ENCODE data around the gene TRIM69. TPM values are rescaled to one million over a fixed set of nuclear protein-coding genes. Genes with fewer than 3 reads are reported as not detected.
"Not testable (repeated sequence)": the region's sequence is repeated elsewhere in the genome, so short reads cannot be mapped to it uniquely, and the experiment has no call there.

TRIM69 gene
- 5.8 and 6.7 TPM in 2 replicates for total RNA-seq (2022)
- Bru-seq, nascent RNA, result percentile 31 among the genes with signal in this experiment
- BruChase-seq, experiment 1, labeled RNA remaining after a 2-hour chase, result percentile 35 among the genes with signal in this experiment
- percentile 35 among the genes with signal in this experiment for BruChase-seq, experiment 2, labeled RNA remaining after a 6-hour chase
- long read RNA-seq, transcript TRIM69-207 (2 exons, 3,190 nt), result major isoform, 10 of 10 reads
- long read RNA-seq, partial matches to known transcripts, result 0 of 10 reads
- long read RNA-seq, other reads (novel, unspliced or antisense), result 0 of 10 reads

- Histone ChIP-seq H3K27me3 (replicated peaks; ENCODE audit: control insufficient read depth, insufficient read depth, low read length) (no peaks in the 10 kb centered on the region), H3K4me3 (ENCODE audit: low read depth, low read length) (no peak within 1 kb of the TSS), H3K36me3 (ENCODE audit: control insufficient read depth, insufficient read depth, low read length) (no peaks in the 10 kb centered on the region), H3K9me3 (no peaks in the 10 kb centered on the region), H3K4me1 (no peaks in the 10 kb centered on the region)
- no peak within 1 kb of the TSS for H3K27ac Mint-ChIP-seq (ENCODE audit: unreplicated experiment)
- intact Hi-C loops (cut with micrococcal nuclease; ENCODE audit: unreplicated experiment), result loop anchor here (5.0 kb wide), 1 partner anchor 144 kb away; no protein-coding TSS in a partner anchor
- H3K4me1 Mint-ChIP-seq (ENCODE audit: low read depth, unreplicated experiment), result no peaks in the 10 kb centered on the region
- DNase-seq, result no peak
- H3K36me3 Mint-ChIP-seq (ENCODE audit: insufficient read depth, unreplicated experiment), result no peaks in the 10 kb centered on the region
- no peaks in the 10 kb centered on the region for H3K27me3 Mint-ChIP-seq (ENCODE audit: insufficient read depth, unreplicated experiment)
- TF ChIP-seq CTCF (IDR thresholded peaks at IDR 0.05; ENCODE audit: insufficient read depth in 1 of 2, low read depth in 1 of 2, low read length in 1 of 2, severe bottlenecking in 1 of 2, unreplicated experiment in 1 of 2), result no peak
- ChIA-PET POLR2A (interaction anchor here (0.6 to 2.3 kb wide), 2 partner anchors 73 to 157 kb away, joined by 12 to 13 read pairs; partner anchors contain the start of gene SPG11), CTCF (interaction anchor here (0.6 to 4.1 kb wide), 6 partner anchors 10 to 169 kb away, joined by 3 to 58 read pairs (median 4); partner anchors contain the start of gene SPG11)
- no peaks in the 10 kb centered on the region for H3K9me3 Mint-ChIP-seq (ENCODE audit: unreplicated experiment)
- BruUV-seq (replicated peaks), result no TSS peak
- no peak within 1 kb of the TSS for H3K4me3 Mint-ChIP-seq (ENCODE audit: unreplicated experiment)
Measured at GRCh38 chr15:44736181-44736765, at the start of gene TRIM69. Gene TRIM69, plus strand, starts transcription at chr15:44736528. Its CDS starts 177 bp downstream, at chr15:44736705.

- H3K36me3 ChIP-seq (ENCODE audit: control insufficient read depth, insufficient read depth, low read length); DNase-seq; H3K27me3 ChIP-seq (replicated peaks; ENCODE audit: control insufficient read depth, insufficient read depth, low read length); H3K27ac Mint-ChIP-seq (ENCODE audit: unreplicated experiment); H3K9me3 ChIP-seq; H3K36me3 Mint-ChIP-seq (ENCODE audit: insufficient read depth, unreplicated experiment); CTCF ChIA-PET; POLR2A ChIA-PET; H3K4me3 Mint-ChIP-seq (ENCODE audit: unreplicated experiment); intact Hi-C loops (cut with micrococcal nuclease; ENCODE audit: unreplicated experiment); H3K27me3 Mint-ChIP-seq (ENCODE audit: insufficient read depth, unreplicated experiment); H3K4me1 ChIP-seq; H3K4me1 Mint-ChIP-seq (ENCODE audit: low read depth, unreplicated experiment); BruUV-seq (replicated peaks); H3K4me3 ChIP-seq (ENCODE audit: low read depth, low read length): not testable (repeated sequence)
- H3K9me3 Mint-ChIP-seq (ENCODE audit: unreplicated experiment), result peaks cover 14% of the 10 kb centered on the region
Measured at GRCh38 chr15:44689318-44689717, 47.0 kb upstream of the TRIM69 start.

- H3K4me3 ChIP-seq (ENCODE audit: low read depth, low read length); DNase-seq; H3K4me3 Mint-ChIP-seq (ENCODE audit: unreplicated experiment); H3K9me3 ChIP-seq; H3K4me1 Mint-ChIP-seq (ENCODE audit: low read depth, unreplicated experiment); H3K36me3 Mint-ChIP-seq (ENCODE audit: insufficient read depth, unreplicated experiment); H3K36me3 ChIP-seq (ENCODE audit: control insufficient read depth, insufficient read depth, low read length); intact Hi-C loops (cut with micrococcal nuclease; ENCODE audit: unreplicated experiment); POLR2A ChIA-PET; H3K4me1 ChIP-seq; CTCF ChIA-PET; BruUV-seq (replicated peaks); H3K27me3 Mint-ChIP-seq (ENCODE audit: insufficient read depth, unreplicated experiment); H3K27ac Mint-ChIP-seq (ENCODE audit: unreplicated experiment); H3K27me3 ChIP-seq (replicated peaks; ENCODE audit: control insufficient read depth, insufficient read depth, low read length): not testable (repeated sequence)
- H3K9me3 Mint-ChIP-seq (ENCODE audit: unreplicated experiment), result peaks cover 10% of the 10 kb centered on the region
Measured at GRCh38 chr15:44690245-44690644, 46.1 kb upstream of the TRIM69 start.

GRCh38 chr15:44692659-44693058, 43.7 kb upstream of the TRIM69 start:
- CTCF ChIA-PET, result no interaction called here
- intact Hi-C loops (cut with micrococcal nuclease; ENCODE audit: unreplicated experiment), result no loop called here

More at GRCh38 chr15:44692659-44693058, 43.7 kb upstream of the TRIM69 start:
- Mint-ChIP-seq H3K27ac (ENCODE audit: unreplicated experiment) (no peak overlapping the region), H3K27me3 (ENCODE audit: insufficient read depth, unreplicated experiment) (peaks cover 3% of the 10 kb centered on the region), H3K4me1 (ENCODE audit: low read depth, unreplicated experiment) (no peaks in the 10 kb centered on the region), H3K9me3 (ENCODE audit: unreplicated experiment) (no peaks in the 10 kb centered on the region), H3K36me3 (ENCODE audit: insufficient read depth, unreplicated experiment) (no peaks in the 10 kb centered on the region), H3K4me3 (ENCODE audit: unreplicated experiment) (no peak overlapping the region)
- Histone ChIP-seq H3K9me3 (no peaks in the 10 kb centered on the region), H3K4me3 (ENCODE audit: low read depth, low read length) (no peak overlapping the region), H3K36me3 (ENCODE audit: control insufficient read depth, insufficient read depth, low read length) (no peaks in the 10 kb centered on the region), H3K27me3 (replicated peaks; ENCODE audit: control insufficient read depth, insufficient read depth, low read length) (no peaks in the 10 kb centered on the region), H3K4me1 (no peaks in the 10 kb centered on the region)
- no TSS peak for BruUV-seq (replicated peaks)
- TF ChIP-seq CTCF (IDR thresholded peaks at IDR 0.05; ENCODE audit: insufficient read depth in 1 of 2, low read depth in 1 of 2, low read length in 1 of 2, severe bottlenecking in 1 of 2, unreplicated experiment in 1 of 2), result no peak
- POLR2A ChIA-PET, result interaction anchor here (0.6 kb wide), 1 partner anchor 23 kb away, joined by 5 read pairs; no protein-coding TSS in a partner anchor
- DNase-seq, result no peak
